GM12878 (cell line): ENCODE measurements around the gene NPLOC4. TPM values are rescaled to one million over a fixed set of nuclear protein-coding genes. Genes with fewer than 3 reads are reported as not detected.

Experiments
- ATAC-seq: fragments of 200-7000 bp; cut with Tn5 transposase; 3 replicates; pipeline ENCODE4 v1.9.1; 2020; ENCODE audit warnings: mild to moderate bottlenecking, moderate library complexity
- BruUV-seq: library from RNA; stranded (reverse); fragments of 400-500 nt; replicated peaks from 2 replicates; lab custom pipeline; 2021; lab: Mats Ljungman, UMichigan
- CTCF ChIA-PET: fragments of 300-600 bp; sonication (Branson Sonifier 250); formaldehyde crosslinking; extraction: SDS; loops from one replicate; lab custom pipeline; 2021; ENCODE audit warnings: inconsistent platforms; lab: Yijun Ruan, JAX
- POLR2A ChIA-PET: fragments of 350-600 bp; formaldehyde crosslinking; extraction: SDS; loops from one replicate; lab custom pipeline; 2021; ENCODE audit warnings: inconsistent platforms; lab: Charles Lee
- RAD21 ChIA-PET: fragments of 300-600 bp; sonication (Branson Sonifier 250); formaldehyde crosslinking; loops from one replicate; lab custom pipeline; 2023; ENCODE audit warnings: antibody characterized with exemption; ENCODE audit not compliant: unreplicated experiment; lab: Charles Lee
- SMC1A ChIA-PET: fragments of 300-600 bp; sonication (Branson Sonifier 250); formaldehyde crosslinking; loops from one replicate; lab custom pipeline; 2023; ENCODE audit not compliant: unreplicated experiment, uncharacterized antibody; lab: Charles Lee
- DNase-seq: peaks from one replicate; pipeline ENCODE4 v3.0.0-alpha.2; 2011; ENCODE audit warnings: low read depth, low spot score
- FAIRE-seq: peaks from 3 replicates; lab custom pipeline; 2011; peaks lifted over from hg19 to GRCh38; lab: Jason Lieb, UNC
- H2AFZ ChIP-seq: 2 replicates; pipeline ENCODE4 v1.6.0; 2011; ENCODE audit warnings: low read depth, low read length, control low read depth; ENCODE audit not compliant: control insufficient read depth
- H3K27ac ChIP-seq: 2 replicates; pipeline ENCODE4 v1.5.1; 2011; ENCODE audit warnings: control low read depth; ENCODE audit not compliant: control insufficient read depth, insufficient read depth
- H3K27me3 ChIP-seq, 2 experiments: replicated peaks in 1 of 2; 2 replicates each; pipeline versions ENCODE4 v1.6.0 to v1.6.1; 2011; ENCODE audit warnings: low read length in 1 of 2; ENCODE audit not compliant: control insufficient read depth in 2 of 2, insufficient read depth in 2 of 2
- H3K36me3 ChIP-seq, 2 experiments: 2 replicates each; pipeline ENCODE4 v1.5.1; 2011; ENCODE audit warnings: low read length in 1 of 2; ENCODE audit not compliant: control insufficient read depth in 2 of 2, insufficient read depth in 2 of 2
- H3K4me1 ChIP-seq: 2 replicates; pipeline ENCODE4 v1.6.1; 2011; ENCODE audit warnings: mild to moderate bottlenecking, low read length, moderate library complexity, mixed read lengths; ENCODE audit not compliant: control insufficient read depth, insufficient read depth
- H3K4me2 ChIP-seq: 2 replicates; pipeline ENCODE4 v1.6.0; 2011; ENCODE audit warnings: control low read depth; ENCODE audit not compliant: control insufficient read depth, insufficient read depth
- H3K4me3 ChIP-seq: fragments of 200-600 bp; sonication (generic); 2 replicates; pipeline ENCODE4 v1.5.1; 2016
- H3K79me2 ChIP-seq: 2 replicates; pipeline ENCODE4 v1.6.0; 2011; ENCODE audit warnings: low read length; ENCODE audit not compliant: control insufficient read depth, insufficient read depth
- H3K9ac ChIP-seq: 2 replicates; pipeline ENCODE4 v1.8.0; 2011; ENCODE audit warnings: low read length, control low read depth, mixed read lengths; ENCODE audit not compliant: control insufficient read depth, insufficient read depth
- H3K9me3 ChIP-seq: replicated peaks from 3 replicates; pipeline ENCODE4 v1.5.1; 2011; ENCODE audit warnings: mild to moderate bottlenecking, low read length; ENCODE audit not compliant: control insufficient read depth, insufficient read depth
- H4K20me1 ChIP-seq: 2 replicates; pipeline ENCODE4 v1.6.0; 2011; ENCODE audit not compliant: control insufficient read depth, insufficient read depth
- CBX5 ChIP-seq: sonication (generic); IDR thresholded peaks from 2 replicates; pipeline ENCODE4 v1.6.1; 2016; ENCODE audit warnings: low read depth, moderate library complexity, mild to moderate bottlenecking, inconsistent platforms
- EED ChIP-seq: sonication (generic); IDR thresholded peaks from 2 replicates; pipeline ENCODE4 v1.6.1; 2016; ENCODE audit warnings: antibody characterized with exemption, low read depth
- FOXK2 ChIP-seq: fragments of 450-650 bp; IDR thresholded peaks from 2 replicates; pipeline ENCODE4 v1.6.1; 2017; ENCODE audit warnings: mild to moderate bottlenecking, moderate library complexity
- NFIC ChIP-seq: IDR thresholded peaks from 2 replicates; pipeline ENCODE4 v1.6.1; 2012; ENCODE audit warnings: low read depth, mild to moderate bottlenecking, inconsistent platforms, low read length, moderate library complexity
- PAX5 ChIP-seq: IDR thresholded peaks from 2 replicates; pipeline ENCODE4 v1.6.1; 2011; ENCODE audit warnings: low read depth, low read length, borderline replicate concordance
- RUNX3 ChIP-seq: IDR thresholded peaks from 2 replicates; pipeline ENCODE4 v1.6.1; 2012; ENCODE audit warnings: low read length, inconsistent platforms
- SUPT20H ChIP-seq: IDR thresholded peaks from 2 replicates; pipeline ENCODE4 v1.6.1; 2011; ENCODE audit warnings: low read depth, mild to moderate bottlenecking, low read length, moderate library complexity, borderline replicate concordance; ENCODE audit not compliant: control insufficient read depth
- TAF1 ChIP-seq: IDR thresholded peaks from 2 replicates; pipeline ENCODE4 v1.6.1; 2011; ENCODE audit warnings: mild to moderate bottlenecking, low read depth, low read length, borderline replicate concordance
- TARDBP ChIP-seq: IDR thresholded peaks from 2 replicates; pipeline ENCODE4 v1.6.1; 2016; ENCODE audit warnings: borderline replicate concordance
- ZNF24 ChIP-seq: fragments of 450-650 bp; IDR thresholded peaks from 2 replicates; pipeline ENCODE4 v1.6.1; 2017; ENCODE audit warnings: antibody characterized with exemption, mild to moderate bottlenecking
- WGBS: methylation state at CpG from one replicate; pipeline ENCODE4 v1.1.6; 2016; ENCODE audit warnings: low lambda C conversion rate; ENCODE audit not compliant: insufficient replicate concordance, insufficient coverage; ENCODE audit errors: missing lambda C conversion rate; 5-methylcytosine and 5-hydroxymethylcytosine counted together
- in situ Hi-C: fragments of 300-500 bp; cut with MboI; formaldehyde crosslinking; loops from 9 replicates; pipeline ENCODE4 v1.14.3; 2018; ENCODE audit warnings: mixed read lengths
- intact Hi-C: fragments of 100-400 bp; cut with micrococcal nuclease; formaldehyde crosslinking; loops from one replicate; pipeline ENCODE4 v1.14.2; 2022; ENCODE audit not compliant: unreplicated experiment
- polyA plus RNA-seq, 11 experiments: library from polyadenylated mRNA; depleted of rRNA in 4 of 11; unstranded in 6 of 11; stranded (reverse) in 5 of 11; fragments of >200 nt; fragmentation: Nextera tagmentation in 4 of 11; fragmentation: Illumina TruSeq in 1 of 11; extraction: Ambion mirVana in 4 of 11; extraction: Trizol in 1 of 11; gene quantifications; 1 replicate in 1 of 11; 2 replicates in 10 of 11; pipeline versions ENCODE4 v1.2.1 to v1.2.3, GENCODE V29; 2011 to 2016; ENCODE audit warnings: inconsistent platforms in 2 of 11, missing spikeins in 2 of 11, low read depth in 1 of 11
- total RNA-seq, 4 experiments: library from RNA; depleted of rRNA in 3 of 4; stranded (reverse); fragments of >200 nt in 3 of 4; fragmentation: Illumina TruSeq in 1 of 4; extraction: Trizol in 1 of 4; gene quantifications; 2 replicates each; pipeline versions ENCODE4 v1.2.1 to v1.2.3, GENCODE V29; 2013 to 2021
- TF ChIP-seq, protein P1 (sequence below): fragments of 450-650 bp; formaldehyde crosslinking; IDR thresholded peaks from 2 replicates; pipeline ENCODE4 v1.4.0; 2020; ENCODE audit warnings: mild to moderate bottlenecking, moderate library complexity
- TF ChIP-seq, protein P2 (sequence below): fragments of 450-650 bp; IDR thresholded peaks from 2 replicates; pipeline ENCODE4 v1.6.1; 2018; ENCODE audit warnings: borderline replicate concordance, mild to moderate bottlenecking; ENCODE audit not compliant: partially characterized antibody
- TF ChIP-seq, protein P3 (sequence below): IDR thresholded peaks from 2 replicates; pipeline ENCODE4 v1.6.1; 2012; ENCODE audit warnings: low read length, inconsistent platforms

The NPLOC4 gene
- total and polyA plus RNA-seq, 10 of the 15 experiments (the other 5 are each of a cell fraction or from before 2014, with no cell fraction given), result 1.5 to 83.7 (median 45.8) TPM

DNA sequence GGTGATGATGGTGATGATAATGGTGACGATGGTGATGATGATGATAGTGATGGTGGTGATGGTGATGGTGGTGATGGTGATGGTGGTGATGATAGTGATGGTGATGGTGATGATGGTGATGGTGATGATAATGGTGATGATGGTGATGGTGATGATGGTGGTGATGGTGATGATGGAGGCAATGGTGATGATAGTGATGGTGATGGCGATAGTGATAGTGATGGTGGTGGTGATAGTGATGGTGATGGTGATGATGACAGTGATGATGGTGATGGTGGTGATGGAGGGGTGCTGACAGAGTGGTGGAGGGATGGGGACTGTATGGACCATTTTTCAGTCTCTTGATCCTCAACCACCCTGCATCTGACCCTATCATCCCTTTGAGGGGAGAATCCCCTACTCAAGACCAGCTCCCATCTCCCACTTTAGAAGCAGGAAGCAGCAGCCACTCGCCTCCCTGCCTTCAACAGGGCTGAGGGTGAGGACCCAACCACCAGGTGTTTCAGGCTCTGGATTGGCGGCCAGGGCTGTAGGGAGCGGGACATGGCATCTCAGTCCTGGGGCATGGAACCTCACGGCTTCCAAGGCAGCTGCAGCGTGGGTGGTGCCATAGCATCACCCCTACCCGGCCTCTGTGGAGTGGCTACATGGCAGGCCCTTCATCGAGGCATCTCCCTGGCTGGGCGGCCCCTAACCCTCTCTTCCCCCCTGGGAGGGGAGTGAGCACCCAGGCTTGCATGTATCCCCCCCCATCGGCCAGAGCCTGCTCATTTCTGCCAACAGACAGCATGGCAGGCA lies 104.2 kb downstream of the NPLOC4 start:
- FAIRE-seq (no peak), ATAC-seq (no peak), DNase-seq (no peak)
- 84% methylated on average over 11 of the region's 11 CpGs for whole genome bisulfite sequencing
- Histone ChIP-seq H3K36me3 (no peaks in the 10 kb centered on the region), H3K27me3 (no peaks in the 10 kb centered on the region; a peak in 2 of 4 replicates), H3K4me3 (no peak overlapping the region), H3K4me1 (no peaks in the 10 kb centered on the region), H3K9ac (no peak overlapping the region), H3K4me2 (no peak overlapping the region), H3K9me3 (no peaks in the 10 kb centered on the region), H3K79me2 (no peaks in the 10 kb centered on the region), H4K20me1 (no peaks in the 10 kb centered on the region), H2AFZ (no peak overlapping the region), H3K27ac (no peak overlapping the region)
- TSS peak; percentile 52 for BruUV-seq
- ChIA-PET CTCF (no interaction called here), POLR2A (no interaction called here), RAD21 (no interaction called here), SMC1A (no interaction called here)
- no peak for TF ChIP-seq RUNX3
- TF ChIP-seq FOXK2, result no peak
- no peak for TF ChIP-seq ZNF24
- no peak for TF ChIP-seq PAX5
- TF ChIP-seq CBX5, result no peak
- TF ChIP-seq TAF1, result no peak
- no peak for TF ChIP-seq EED
- no peak for TF ChIP-seq SUPT20H
- TF ChIP-seq TARDBP, result no peak
- TF ChIP-seq, protein P1, sequence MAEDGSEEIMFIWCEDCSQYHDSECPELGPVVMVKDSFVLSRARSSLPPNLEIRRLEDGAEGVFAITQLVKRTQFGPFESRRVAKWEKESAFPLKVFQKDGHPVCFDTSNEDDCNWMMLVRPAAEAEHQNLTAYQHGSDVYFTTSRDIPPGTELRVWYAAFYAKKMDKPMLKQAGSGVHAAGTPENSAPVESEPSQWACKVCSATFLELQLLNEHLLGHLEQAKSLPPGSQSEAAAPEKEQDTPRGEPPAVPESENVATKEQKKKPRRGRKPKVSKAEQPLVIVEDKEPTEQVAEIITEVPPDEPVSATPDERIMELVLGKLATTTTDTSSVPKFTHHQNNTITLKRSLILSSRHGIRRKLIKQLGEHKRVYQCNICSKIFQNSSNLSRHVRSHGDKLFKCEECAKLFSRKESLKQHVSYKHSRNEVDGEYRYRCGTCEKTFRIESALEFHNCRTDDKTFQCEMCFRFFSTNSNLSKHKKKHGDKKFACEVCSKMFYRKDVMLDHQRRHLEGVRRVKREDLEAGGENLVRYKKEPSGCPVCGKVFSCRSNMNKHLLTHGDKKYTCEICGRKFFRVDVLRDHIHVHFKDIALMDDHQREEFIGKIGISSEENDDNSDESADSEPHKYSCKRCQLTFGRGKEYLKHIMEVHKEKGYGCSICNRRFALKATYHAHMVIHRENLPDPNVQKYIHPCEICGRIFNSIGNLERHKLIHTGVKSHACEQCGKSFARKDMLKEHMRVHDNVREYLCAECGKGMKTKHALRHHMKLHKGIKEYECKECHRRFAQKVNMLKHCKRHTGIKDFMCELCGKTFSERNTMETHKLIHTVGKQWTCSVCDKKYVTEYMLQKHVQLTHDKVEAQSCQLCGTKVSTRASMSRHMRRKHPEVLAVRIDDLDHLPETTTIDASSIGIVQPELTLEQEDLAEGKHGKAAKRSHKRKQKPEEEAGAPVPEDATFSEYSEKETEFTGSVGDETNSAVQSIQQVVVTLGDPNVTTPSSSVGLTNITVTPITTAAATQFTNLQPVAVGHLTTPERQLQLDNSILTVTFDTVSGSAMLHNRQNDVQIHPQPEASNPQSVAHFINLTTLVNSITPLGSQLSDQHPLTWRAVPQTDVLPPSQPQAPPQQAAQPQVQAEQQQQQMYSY (CRISPR knock-in tag), result no peak
- TF ChIP-seq, protein P2, sequence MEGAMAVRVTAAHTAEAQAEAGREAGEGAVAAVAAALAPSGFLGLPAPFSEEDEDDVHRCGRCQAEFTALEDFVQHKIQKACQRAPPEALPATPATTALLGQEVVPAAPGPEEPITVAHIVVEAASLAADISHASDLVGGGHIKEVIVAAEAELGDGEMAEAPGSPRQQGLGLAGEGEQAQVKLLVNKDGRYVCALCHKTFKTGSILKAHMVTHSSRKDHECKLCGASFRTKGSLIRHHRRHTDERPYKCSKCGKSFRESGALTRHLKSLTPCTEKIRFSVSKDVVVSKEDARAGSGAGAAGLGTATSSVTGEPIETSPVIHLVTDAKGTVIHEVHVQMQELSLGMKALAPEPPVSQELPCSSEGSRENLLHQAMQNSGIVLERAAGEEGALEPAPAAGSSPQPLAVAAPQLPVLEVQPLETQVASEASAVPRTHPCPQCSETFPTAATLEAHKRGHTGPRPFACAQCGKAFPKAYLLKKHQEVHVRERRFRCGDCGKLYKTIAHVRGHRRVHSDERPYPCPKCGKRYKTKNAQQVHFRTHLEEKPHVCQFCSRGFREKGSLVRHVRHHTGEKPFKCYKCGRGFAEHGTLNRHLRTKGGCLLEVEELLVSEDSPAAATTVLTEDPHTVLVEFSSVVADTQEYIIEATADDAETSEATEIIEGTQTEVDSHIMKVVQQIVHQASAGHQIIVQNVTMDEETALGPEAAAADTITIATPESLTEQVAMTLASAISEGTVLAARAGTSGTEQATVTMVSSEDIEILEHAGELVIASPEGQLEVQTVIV, result no peak
- TF ChIP-seq NFIC, result no peak
- TF ChIP-seq, protein P3, sequence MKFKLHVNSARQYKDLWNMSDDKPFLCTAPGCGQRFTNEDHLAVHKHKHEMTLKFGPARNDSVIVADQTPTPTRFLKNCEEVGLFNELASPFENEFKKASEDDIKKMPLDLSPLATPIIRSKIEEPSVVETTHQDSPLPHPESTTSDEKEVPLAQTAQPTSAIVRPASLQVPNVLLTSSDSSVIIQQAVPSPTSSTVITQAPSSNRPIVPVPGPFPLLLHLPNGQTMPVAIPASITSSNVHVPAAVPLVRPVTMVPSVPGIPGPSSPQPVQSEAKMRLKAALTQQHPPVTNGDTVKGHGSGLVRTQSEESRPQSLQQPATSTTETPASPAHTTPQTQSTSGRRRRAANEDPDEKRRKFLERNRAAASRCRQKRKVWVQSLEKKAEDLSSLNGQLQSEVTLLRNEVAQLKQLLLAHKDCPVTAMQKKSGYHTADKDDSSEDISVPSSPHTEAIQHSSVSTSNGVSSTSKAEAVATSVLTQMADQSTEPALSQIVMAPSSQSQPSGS, result no peak
- in situ Hi-C loops, result no loop called here
- intact Hi-C loops, result no loop called here
